K562 (cell line): Measurements from ENCODE around the gene PRRT1. TPM values are rescaled to one million over a fixed set of nuclear protein-coding genes. Genes with fewer than 3 reads are reported as not detected.

Experiments
- ATAC-seq: fragments of 200-7000 bp; cut with Tn5 transposase; 3 replicates; pipeline ENCODE4 v1.9.1; 2020; ENCODE audit warnings: moderate library complexity
- BruUV-seq: library from RNA; stranded (reverse); fragments of 400-500 nt; replicated peaks from 2 replicates; lab custom pipeline; 2021; lab: Mats Ljungman, UMichigan
- CTCF ChIA-PET: fragments of 300-600 bp; formaldehyde crosslinking; extraction: SDS; loops from one replicate; lab custom pipeline; 2021; ENCODE audit warnings: low intra/inter-chr PET ratio; lab: Yijun Ruan, JAX
- POLR2A ChIA-PET: fragments of 300-600, 350-650 bp; sonication (Branson Sonifier 250); formaldehyde crosslinking; extraction: SDS; loops from one replicate; lab custom pipeline; 2021; ENCODE audit warnings: antibody characterized with exemption, inconsistent platforms; lab: Yijun Ruan, JAX
- DNase-seq, 4 experiments: peaks; one replicate each; pipeline versions ENCODE4 v3.0.0 to v3.0.0-alpha.2; 2011 to 2018; ENCODE audit warnings: low spot score in 3 of 4, mixed read lengths in 3 of 4; ENCODE audit errors: extremely low read depth in 1 of 4
- FAIRE-seq: peaks from 2 replicates; lab custom pipeline; 2011; peaks lifted over from hg19 to GRCh38; lab: Jason Lieb, UNC
- H2AFZ ChIP-seq: 2 replicates; pipeline ENCODE4 v1.6.0; 2011; ENCODE audit warnings: low read depth, low read length, control low read depth, inconsistent platforms
- H3K27ac ChIP-seq: fragments of 200-600 bp; 3 replicates; pipeline ENCODE4 v1.8.0; 2011; ENCODE audit warnings: low read depth, mild to moderate bottlenecking, control low read depth, inconsistent platforms, low read length, moderate library complexity, mixed read lengths; ENCODE audit errors: extremely low read depth
- H3K27me3 ChIP-seq, 2 experiments: fragments of 300-600 bp in 1 of 2; 2 replicates in 1 of 2; 3 replicates in 1 of 2; pipeline versions ENCODE4 v1.6.0 to v1.8.0; 2011; ENCODE audit warnings: inconsistent platforms in 2 of 2, low read length in 2 of 2, mild to moderate bottlenecking in 1 of 2, mixed read lengths in 1 of 2, moderate library complexity in 1 of 2; ENCODE audit not compliant: control insufficient read depth in 2 of 2, insufficient read depth in 2 of 2
- H3K36me3 ChIP-seq: fragments of 300-600 bp; 3 replicates; pipeline ENCODE4 v1.8.0; 2011; ENCODE audit warnings: mild to moderate bottlenecking, low read length, inconsistent platforms; ENCODE audit not compliant: control insufficient read depth, insufficient read depth
- H3K4me1 ChIP-seq, 2 experiments: fragments of 200-600 bp in 1 of 2; replicated peaks in 1 of 2; 2 replicates in 1 of 2; 3 replicates in 1 of 2; pipeline versions ENCODE4 v1.5.1 to v1.8.0; 2011; ENCODE audit warnings: inconsistent platforms in 2 of 2, low read length in 2 of 2, mild to moderate bottlenecking in 1 of 2, mixed read lengths in 1 of 2, moderate library complexity in 1 of 2; ENCODE audit not compliant: control insufficient read depth in 2 of 2, insufficient read depth in 2 of 2
- H3K4me2 ChIP-seq: 2 replicates; pipeline ENCODE4 v1.6.1; 2011; ENCODE audit warnings: low read length, control low read depth, inconsistent platforms, mixed read lengths; ENCODE audit not compliant: insufficient read depth
- H3K4me3 ChIP-seq: fragments of 200-600 bp; sonication (generic), shearing (Covaris generic); 2 replicates; pipeline ENCODE4 v1.5.1; 2016; ENCODE audit warnings: control low read depth, inconsistent platforms
- H3K79me2 ChIP-seq: fragments of 200-600 bp; 3 replicates; pipeline ENCODE4 v1.8.0; 2011; ENCODE audit warnings: low read length, inconsistent platforms; ENCODE audit not compliant: control insufficient read depth, insufficient read depth
- H3K9ac ChIP-seq, 2 experiments: 2 replicates each; pipeline versions ENCODE4 v1.6.0 to v1.6.1; 2011; ENCODE audit warnings: low read depth in 2 of 2, low read length in 2 of 2, control low read depth in 1 of 2, inconsistent platforms in 1 of 2, mild to moderate bottlenecking in 1 of 2, mixed read lengths in 1 of 2; ENCODE audit not compliant: insufficient read depth in 1 of 2
- H3K9me1 ChIP-seq: one replicate; pipeline ENCODE4 v1.6.0; 2011; ENCODE audit warnings: inconsistent platforms, mild to moderate bottlenecking, low read length, moderate library complexity; ENCODE audit not compliant: control insufficient read depth, insufficient read depth
- H3K9me3 ChIP-seq: replicated peaks from 2 replicates; pipeline ENCODE4 v1.5.1; 2011; ENCODE audit warnings: low read depth, low read length, inconsistent platforms; ENCODE audit not compliant: control insufficient read depth, insufficient read depth
- H4K20me1 ChIP-seq: replicated peaks from 2 replicates; pipeline ENCODE4 v1.6.1; 2011; ENCODE audit warnings: low read length, inconsistent platforms, mixed read lengths; ENCODE audit not compliant: control insufficient read depth, insufficient read depth
- CBX5 ChIP-seq: IDR thresholded peaks from 2 replicates; pipeline ENCODE4 v1.6.1; 2014; ENCODE audit warnings: low read depth, borderline replicate concordance
- MITF ChIP-seq: IDR thresholded peaks from 2 replicates; pipeline ENCODE4 v1.6.1; 2014; ENCODE audit warnings: antibody characterized with exemption
- NFIC ChIP-seq: fragments of 450-650 bp; IDR thresholded peaks from 2 replicates; pipeline ENCODE4 v1.6.1; 2017; ENCODE audit warnings: mild to moderate bottlenecking, inconsistent platforms
- SRSF1 ChIP-seq: fragments of 200-400 bp; formaldehyde crosslinking; IDR thresholded peaks from 2 replicates; pipeline ENCODE4 v1.6.1; 2017; ENCODE audit warnings: mild to moderate bottlenecking, low read depth, low read length, moderate library complexity
- ZNF121 ChIP-seq: sonication (generic); formaldehyde crosslinking; conservative IDR thresholded peaks from 2 replicates; pipeline ENCODE4 v1.8.0; 2022; ENCODE audit warnings: missing genetic modification reagents
- ZNF76 ChIP-seq: fragments of 250-450 bp; sonication (Bioruptor Pico); IDR thresholded peaks from 2 replicates; pipeline ENCODE4 v1.4.0; 2020; ENCODE audit warnings: mild to moderate bottlenecking, moderate library complexity, borderline replicate concordance
- ZNF764 ChIP-seq: fragments of 250-450 bp; sonication (Bioruptor Pico); IDR thresholded peaks from 2 replicates; pipeline ENCODE4 v1.4.0; 2020; ENCODE audit warnings: low read depth, mild to moderate bottlenecking, moderate library complexity
- WGBS: fragments of 100-300 bp; shearing (Covaris generic); methylation state at CpG from one replicate; pipeline ENCODE4 v1.1.6; 2016; ENCODE audit warnings: low coverage, mixed read lengths; ENCODE audit not compliant: insufficient coverage; ENCODE audit errors: missing lambda C conversion rate; 5-methylcytosine and 5-hydroxymethylcytosine counted together
- in situ Hi-C: fragments of 300-500 bp; cut with MboI; formaldehyde crosslinking; loops from 4 replicates; pipeline ENCODE4 v1.15.0; 2018; ENCODE audit warnings: inconsistent platforms, mixed read lengths
- intact Hi-C: fragments of 100-400 bp; cut with micrococcal nuclease; formaldehyde crosslinking; loops from 2 replicates; pipeline ENCODE4 v1.14.2; 2022
- polyA plus RNA-seq, 8 experiments: library from polyadenylated mRNA; depleted of rRNA in 4 of 8; stranded (reverse) in 5 of 8; unstranded in 3 of 8; fragments of >200 nt; fragmentation: Nextera tagmentation in 2 of 8; fragmentation: Illumina TruSeq in 1 of 8; extraction: Ambion mirVana in 2 of 8; extraction: Trizol in 1 of 8; gene quantifications; 2 replicates each; pipeline versions ENCODE4 v1.2.1 to v1.2.3, GENCODE V29; 2011 to 2014; ENCODE audit warnings: inconsistent platforms in 1 of 8, missing spikeins in 1 of 8
- total RNA-seq, 7 experiments: library from RNA; depleted of rRNA in 6 of 7; stranded (reverse); fragments of >200 nt in 6 of 7; fragmentation: Illumina TruSeq in 2 of 7; extraction: Trizol in 2 of 7; gene quantifications; 2 replicates each; pipeline versions ENCODE4 v1.2.1 to v1.2.3, GENCODE V29; 2011 to 2021; ENCODE audit warnings: low replicate concordance in 1 of 7
- TF ChIP-seq, protein P1 (sequence below): IDR thresholded peaks from 3 replicates; pipeline ENCODE4 v1.6.1; 2011; ENCODE audit warnings: borderline replicate concordance, mild to moderate bottlenecking, moderate library complexity; ENCODE audit not compliant: insufficient read length; ENCODE audit errors: extremely low read depth
- TF ChIP-seq, protein P2 (sequence below): sonication (generic); formaldehyde crosslinking; IDR thresholded peaks from 2 replicates; pipeline ENCODE4 v1.8.0; 2022; ENCODE audit warnings: missing genetic modification reagents, mild to moderate bottlenecking, borderline replicate concordance
- TF ChIP-seq, protein P3 (sequence below): fragments of 250-450 bp; sonication (Bioruptor Pico); IDR thresholded peaks from 2 replicates; pipeline ENCODE4 v1.5.0; 2021

Gene PRRT1
- total and polyA plus RNA-seq, 9 of the 15 experiments (the other 6 are each of a cell fraction or from before 2014, with no cell fraction given): 0.14 to 3.5 (median 0.41) TPM

- H3K27me3 ChIP-seq: no peaks in the 10 kb centered on the region
- FAIRE-seq (no peak), ATAC-seq (peak; percentile 31), DNase-seq (peak in 2 of 4 experiments; percentile 52 to 79)
- H4K20me1 ChIP-seq: no peaks in the 10 kb centered on the region
- H3K27ac ChIP-seq: peak overlapping the region; percentile 72
- CTCF ChIA-PET: interaction anchor here (0.6 to 1.1 kb wide), 4 partner anchors 20 to 77 kb away, joined by 3 to 6 read pairs (median 4); no protein-coding TSS in a partner anchor
- 6% methylated on average over 14 of the region's 15 CpGs for WGBS
- H3K9me3 ChIP-seq: no peaks in the 10 kb centered on the region
- H3K4me1 ChIP-seq: peaks cover 63 to 64% of the 10 kb centered on the region in 2 experiments
- H3K9ac ChIP-seq: peak overlapping the region; percentile 2 to 75; a peak in 3 of 4 replicates
- no peaks in the 10 kb centered on the region for H3K9me1 ChIP-seq
- in situ Hi-C loops: no loop called here
- H3K4me2 ChIP-seq: peak overlapping the region; percentile 89
- TSS peak; percentile 79 for BruUV-seq
- peaks cover 36% of the 10 kb centered on the region for H3K79me2 ChIP-seq
- H3K4me3 ChIP-seq: peak overlapping the region; percentile 43
- intact Hi-C loops: loop anchor here (1.0 to 10.0 kb wide), 8 partner anchors 19 to 777 kb away; partner anchors contain the start of genes AGPAT1, FKBPL, PPT2 and ZBTB12
- no peaks in the 10 kb centered on the region; the same call in 2 of the 3 replicates for H3K36me3 ChIP-seq
- POLR2A ChIA-PET: interaction anchor here (0.6 to 2.1 kb wide), 20 partner anchors 8 to 1077 kb away, joined by 3 to 23 read pairs (median 3); partner anchors contain the start of genes FKBPL, RNF5, RPS18 and VPS52
- peak overlapping the region; percentile 64 for H2AFZ ChIP-seq
- TF ChIP-seq, protein P1, sequence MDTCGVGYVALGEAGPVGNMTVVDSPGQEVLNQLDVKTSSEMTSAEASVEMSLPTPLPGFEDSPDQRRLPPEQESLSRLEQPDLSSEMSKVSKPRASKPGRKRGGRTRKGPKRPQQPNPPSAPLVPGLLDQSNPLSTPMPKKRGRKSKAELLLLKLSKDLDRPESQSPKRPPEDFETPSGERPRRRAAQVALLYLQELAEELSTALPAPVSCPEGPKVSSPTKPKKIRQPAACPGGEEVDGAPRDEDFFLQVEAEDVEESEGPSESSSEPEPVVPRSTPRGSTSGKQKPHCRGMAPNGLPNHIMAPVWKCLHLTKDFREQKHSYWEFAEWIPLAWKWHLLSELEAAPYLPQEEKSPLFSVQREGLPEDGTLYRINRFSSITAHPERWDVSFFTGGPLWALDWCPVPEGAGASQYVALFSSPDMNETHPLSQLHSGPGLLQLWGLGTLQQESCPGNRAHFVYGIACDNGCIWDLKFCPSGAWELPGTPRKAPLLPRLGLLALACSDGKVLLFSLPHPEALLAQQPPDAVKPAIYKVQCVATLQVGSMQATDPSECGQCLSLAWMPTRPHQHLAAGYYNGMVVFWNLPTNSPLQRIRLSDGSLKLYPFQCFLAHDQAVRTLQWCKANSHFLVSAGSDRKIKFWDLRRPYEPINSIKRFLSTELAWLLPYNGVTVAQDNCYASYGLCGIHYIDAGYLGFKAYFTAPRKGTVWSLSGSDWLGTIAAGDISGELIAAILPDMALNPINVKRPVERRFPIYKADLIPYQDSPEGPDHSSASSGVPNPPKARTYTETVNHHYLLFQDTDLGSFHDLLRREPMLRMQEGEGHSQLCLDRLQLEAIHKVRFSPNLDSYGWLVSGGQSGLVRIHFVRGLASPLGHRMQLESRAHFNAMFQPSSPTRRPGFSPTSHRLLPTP: no peak
- TF ChIP-seq, protein P2, sequence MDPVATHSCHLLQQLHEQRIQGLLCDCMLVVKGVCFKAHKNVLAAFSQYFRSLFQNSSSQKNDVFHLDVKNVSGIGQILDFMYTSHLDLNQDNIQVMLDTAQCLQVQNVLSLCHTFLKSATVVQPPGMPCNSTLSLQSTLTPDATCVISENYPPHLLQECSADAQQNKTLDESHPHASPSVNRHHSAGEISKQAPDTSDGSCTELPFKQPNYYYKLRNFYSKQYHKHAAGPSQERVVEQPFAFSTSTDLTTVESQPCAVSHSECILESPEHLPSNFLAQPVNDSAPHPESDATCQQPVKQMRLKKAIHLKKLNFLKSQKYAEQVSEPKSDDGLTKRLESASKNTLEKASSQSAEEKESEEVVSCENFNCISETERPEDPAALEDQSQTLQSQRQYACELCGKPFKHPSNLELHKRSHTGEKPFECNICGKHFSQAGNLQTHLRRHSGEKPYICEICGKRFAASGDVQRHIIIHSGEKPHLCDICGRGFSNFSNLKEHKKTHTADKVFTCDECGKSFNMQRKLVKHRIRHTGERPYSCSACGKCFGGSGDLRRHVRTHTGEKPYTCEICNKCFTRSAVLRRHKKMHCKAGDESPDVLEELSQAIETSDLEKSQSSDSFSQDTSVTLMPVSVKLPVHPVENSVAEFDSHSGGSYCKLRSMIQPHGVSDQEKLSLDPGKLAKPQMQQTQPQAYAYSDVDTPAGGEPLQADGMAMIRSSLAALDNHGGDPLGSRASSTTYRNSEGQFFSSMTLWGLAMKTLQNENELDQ (CRISPR knock-in tag): 0 out of 2 replicates have a peak, but pooled peaks have one; percentile 29
- TF ChIP-seq NFIC (no peak), ZNF121 (CRISPR knock-in tag) (no peak), ZNF76 (no peak), MITF (no peak), CBX5 (no peak), SRSF1 (no peak), ZNF764 (no peak)
- TF ChIP-seq, protein P3, sequence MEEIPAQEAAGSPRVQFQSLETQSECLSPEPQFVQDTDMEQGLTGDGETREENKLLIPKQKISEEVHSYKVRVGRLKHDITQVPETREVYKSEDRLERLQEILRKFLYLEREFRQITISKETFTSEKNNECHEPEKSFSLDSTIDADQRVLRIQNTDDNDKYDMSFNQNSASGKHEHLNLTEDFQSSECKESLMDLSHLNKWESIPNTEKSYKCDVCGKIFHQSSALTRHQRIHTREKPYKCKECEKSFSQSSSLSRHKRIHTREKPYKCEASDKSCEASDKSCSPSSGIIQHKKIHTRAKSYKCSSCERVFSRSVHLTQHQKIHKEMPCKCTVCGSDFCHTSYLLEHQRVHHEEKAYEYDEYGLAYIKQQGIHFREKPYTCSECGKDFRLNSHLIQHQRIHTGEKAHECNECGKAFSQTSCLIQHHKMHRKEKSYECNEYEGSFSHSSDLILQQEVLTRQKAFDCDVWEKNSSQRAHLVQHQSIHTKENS (CRISPR knock-in tag): no peak
These were observed 43.3 kb upstream of the PRRT1 start for GRCh38 chr6:32194825-32195651.
